ENCODE measurements around the gene TTN.

DNA sequence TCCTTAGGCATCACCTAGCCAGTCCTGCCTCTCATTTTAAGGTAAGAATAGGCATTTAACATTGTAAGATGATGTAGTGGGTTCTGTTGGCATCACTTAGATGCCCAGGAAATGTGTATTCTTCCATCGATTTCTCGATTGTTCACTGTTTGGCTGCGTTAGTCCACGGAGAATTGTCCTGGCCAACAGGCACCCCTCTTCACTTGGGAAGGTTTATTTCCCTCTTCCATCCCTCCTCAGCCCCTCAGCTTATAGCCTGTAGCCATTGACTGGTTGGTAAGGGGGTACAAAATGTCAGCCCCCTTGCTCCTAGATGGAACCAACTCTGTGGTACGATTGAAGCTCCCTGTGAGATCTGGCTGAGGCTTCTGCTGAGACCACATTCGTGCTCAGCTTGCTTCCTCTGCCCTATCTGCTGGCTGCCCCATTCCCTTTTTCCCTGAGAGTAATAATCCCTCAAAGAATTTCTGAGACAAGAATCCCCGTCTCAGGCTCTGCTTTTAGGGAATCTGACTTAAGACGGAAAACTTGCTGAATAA lies 283.6 kb downstream of the TTN start:
- TF ChIP-seq CTCF (IDR thresholded peaks at IDR 0.05) (no peak), POLR2A (IDR thresholded peaks at IDR 0.05) (no peak)

Measured in esophagus squamous epithelium (tissue), 4 donors.